H1 (cell line): ENCODE data around the gene TFDP1. TPM values are rescaled to one million over a fixed set of nuclear protein-coding genes. Genes with fewer than 3 reads are reported as not detected.

Source experiments
- CTCF ChIA-PET: fragments of 300-600 bp; sonication (Branson Sonifier 250); formaldehyde crosslinking; loops from one replicate; lab custom pipeline; 2021; ENCODE audit not compliant: partially characterized antibody; lab: Charles Lee
- POLR2A ChIA-PET: fragments of 300-600 bp; sonication (Branson Sonifier 250); formaldehyde crosslinking; loops from one replicate; lab custom pipeline; 2021; ENCODE audit warnings: inconsistent platforms; ENCODE audit not compliant: partially characterized antibody; lab: Charles Lee
- DNase-seq, 2 experiments: peaks; one replicate each; pipeline versions ENCODE4 v3.0.0 to v3.0.0-alpha.2; 2010 to 2022; ENCODE audit warnings: low spot score in 2 of 2, low read depth in 1 of 2, mixed read lengths in 1 of 2
- FAIRE-seq: peaks from 2 replicates; lab custom pipeline; 2011; peaks lifted over from hg19 to GRCh38; lab: Jason Lieb, UNC
- H2AFZ ChIP-seq: 2 replicates; pipeline ENCODE4 v1.8.1; 2012; ENCODE audit warnings: low read length, inconsistent platforms
- H2AK5ac ChIP-seq: 2 replicates; pipeline ENCODE4 v1.6.1; 2013; ENCODE audit warnings: low read depth, low read length
- H2BK120ac ChIP-seq: replicated peaks from 2 replicates; pipeline ENCODE3; 2013; ENCODE audit warnings: low read depth, low read length, inconsistent platforms
- H2BK12ac ChIP-seq: 2 replicates; pipeline ENCODE4 v1.6.1; 2013; ENCODE audit warnings: low read depth, low read length
- H2BK15ac ChIP-seq: 2 replicates; pipeline ENCODE4 v1.6.1; 2013; ENCODE audit warnings: low read length
- H2BK20ac ChIP-seq: 2 replicates; pipeline ENCODE4 v1.6.1; 2013; ENCODE audit warnings: low read length
- H2BK5ac ChIP-seq: 2 replicates; pipeline ENCODE4 v1.6.1; 2013; ENCODE audit warnings: low read depth, low read length
- H3K14ac ChIP-seq: 2 replicates; pipeline ENCODE4 v1.6.1; 2013; ENCODE audit warnings: inconsistent platforms; ENCODE audit not compliant: insufficient read length
- H3K18ac ChIP-seq: 2 replicates; pipeline ENCODE4 v1.6.1; 2013; ENCODE audit warnings: low read length; ENCODE audit errors: extremely low read depth
- H3K23ac ChIP-seq: 2 replicates; pipeline ENCODE4 v1.6.1; 2013; ENCODE audit warnings: inconsistent platforms; ENCODE audit not compliant: insufficient read length
- H3K23me2 ChIP-seq: 2 replicates; pipeline ENCODE4 v1.6.1; 2013; ENCODE audit warnings: low read depth, low read length
- H3K27ac ChIP-seq: 2 replicates; pipeline ENCODE4 v1.6.1; 2011; ENCODE audit warnings: low read depth, low read length, inconsistent platforms
- H3K27me3 ChIP-seq, 4 experiments: replicated peaks in 1 of 4; 1 replicate in 1 of 4; 2 replicates in 3 of 4; pipeline versions ENCODE4 v1.6.1 to v1.8.1; 2011 to 2013; ENCODE audit warnings: low read length in 3 of 4, mild to moderate bottlenecking in 3 of 4, inconsistent platforms in 2 of 4, mixed read lengths in 2 of 4, moderate library complexity in 1 of 4; ENCODE audit not compliant: control insufficient read depth in 3 of 4, insufficient read depth in 3 of 4; ENCODE audit errors: extremely low read depth in 1 of 4
- H3K36me3 ChIP-seq, 4 experiments: 2 replicates each; pipeline versions ENCODE4 v1.6.1 to v1.8.1; 2011 to 2013; ENCODE audit warnings: mild to moderate bottlenecking in 4 of 4, low read length in 3 of 4, moderate library complexity in 2 of 4, control low read depth in 1 of 4, inconsistent platforms in 1 of 4; ENCODE audit not compliant: insufficient read depth in 4 of 4, control insufficient read depth in 2 of 4
- H3K4ac ChIP-seq: replicated peaks from 2 replicates; pipeline ENCODE3; 2013; ENCODE audit warnings: low read length, low read depth, mixed read lengths, inconsistent platforms; ENCODE audit not compliant: insufficient read length
- H3K4me1 ChIP-seq, 4 experiments: replicated peaks in 1 of 4; 1 replicate in 1 of 4; 2 replicates in 3 of 4; pipeline versions ENCODE4 v1.6.1 to v1.8.1; 2011 to 2013; ENCODE audit warnings: low read length in 3 of 4, inconsistent platforms in 2 of 4, mixed read lengths in 1 of 4; ENCODE audit not compliant: insufficient read depth in 4 of 4, control insufficient read depth in 3 of 4
- H3K4me2 ChIP-seq, 2 experiments: 2 replicates each; pipeline versions ENCODE4 v1.6.1 to v1.8.1; 2011 to 2013; ENCODE audit warnings: low read depth in 2 of 2, low read length in 2 of 2, control low read depth in 1 of 2, inconsistent platforms in 1 of 2, mild to moderate bottlenecking in 1 of 2; ENCODE audit not compliant: insufficient read depth in 1 of 2
- H3K4me3 ChIP-seq, 4 experiments: fragments of 200-600, 300-600 bp in 1 of 4; sonication (generic), shearing (Covaris generic), sonication (Bioruptor Twin) in 1 of 4; 2 replicates each; pipeline versions ENCODE4 v1.5.1 to v1.8.1; 2011 to 2016; ENCODE audit warnings: low read length in 4 of 4, low read depth in 3 of 4, control low read depth in 2 of 4, inconsistent platforms in 2 of 4, mild to moderate bottlenecking in 2 of 4, mixed read lengths in 1 of 4, moderate library complexity in 1 of 4; ENCODE audit not compliant: insufficient read depth in 2 of 4; ENCODE audit errors: extremely low read depth in 1 of 4
- H3K56ac ChIP-seq: replicated peaks from 2 replicates; pipeline ENCODE3; 2013; ENCODE audit warnings: low read depth, mild to moderate bottlenecking, mixed read lengths, low read length, inconsistent platforms; ENCODE audit not compliant: insufficient read length
- H3K79me1 ChIP-seq: 2 replicates; pipeline ENCODE4 v1.6.1; 2013; ENCODE audit warnings: low read depth, low read length, control low read depth
- H3K79me2 ChIP-seq, 2 experiments: 2 replicates each; pipeline versions ENCODE4 v1.6.1 to v1.8.1; 2012 to 2013; ENCODE audit warnings: low read length in 2 of 2, mild to moderate bottlenecking in 2 of 2, inconsistent platforms in 1 of 2; ENCODE audit not compliant: insufficient read depth in 2 of 2, control insufficient read depth in 1 of 2
- H3K9ac ChIP-seq, 4 experiments: replicated peaks in 1 of 4; 1 replicate in 1 of 4; 2 replicates in 3 of 4; pipeline versions ENCODE4 v1.6.1 to v1.8.1; 2011 to 2013; ENCODE audit warnings: low read depth in 3 of 4, low read length in 3 of 4, control low read depth in 2 of 4, mild to moderate bottlenecking in 2 of 4, moderate library complexity in 2 of 4, inconsistent platforms in 1 of 4; ENCODE audit errors: extremely low read depth in 1 of 4
- H3K9me3 ChIP-seq, 2 experiments: 2 replicates each; pipeline versions ENCODE4 v1.6.1 to v1.8.1; 2012 to 2013; ENCODE audit warnings: mild to moderate bottlenecking in 2 of 2, moderate library complexity in 2 of 2, control low read depth in 1 of 2, inconsistent platforms in 1 of 2, low read depth in 1 of 2, low read length in 1 of 2, mixed read lengths in 1 of 2; ENCODE audit not compliant: insufficient read depth in 2 of 2
- H4K20me1 ChIP-seq, 2 experiments: replicated peaks in 1 of 2; 2 replicates each; pipeline versions ENCODE3 to v1.8.1; 2011 to 2013; ENCODE audit warnings: inconsistent platforms in 2 of 2, low read length in 2 of 2, mild to moderate bottlenecking in 1 of 2; ENCODE audit not compliant: insufficient read depth in 2 of 2, control insufficient read depth in 1 of 2
- H4K5ac ChIP-seq: 2 replicates; pipeline ENCODE4 v1.6.1; 2013; ENCODE audit warnings: low read length, low read depth, mixed read lengths, inconsistent platforms; ENCODE audit not compliant: insufficient read length
- H4K8ac ChIP-seq: 2 replicates; pipeline ENCODE4 v1.8.0; 2013; ENCODE audit warnings: mild to moderate bottlenecking, moderate library complexity, low read length, inconsistent platforms; ENCODE audit not compliant: insufficient read depth; ENCODE audit errors: extremely low read depth
- H4K91ac ChIP-seq: replicated peaks from 2 replicates; pipeline ENCODE3; 2013; ENCODE audit warnings: low read length, mixed read lengths, inconsistent platforms; ENCODE audit not compliant: insufficient read length
- CBX5 ChIP-seq: fragments of 300-800, 300-1000 bp; sonication (generic); IDR thresholded peaks from 2 replicates; pipeline ENCODE4 v1.7.1; 2016; ENCODE audit warnings: antibody characterized with exemption, low read length, low read depth
- EZH2 ChIP-seq: fragments of 200-600 bp; sonication (generic); IDR thresholded peaks from 2 replicates; pipeline ENCODE4 v1.7.1; 2012; ENCODE audit warnings: low read depth, mild to moderate bottlenecking, moderate library complexity, low read length, inconsistent platforms; ENCODE audit not compliant: severe bottlenecking
- KDM1A ChIP-seq: fragments of 200-600, 300-600 bp; sonication (generic); IDR thresholded peaks from 2 replicates; pipeline ENCODE4 v1.7.1; 2016; ENCODE audit warnings: mild to moderate bottlenecking, low read length, borderline replicate concordance
- PHF8 ChIP-seq: fragments of 200-600 bp; sonication (generic); conservative IDR thresholded peaks from 2 replicates; pipeline ENCODE4 v1.7.1; 2012; ENCODE audit warnings: low read depth, mild to moderate bottlenecking, inconsistent platforms, low read length, moderate library complexity
- RXRA ChIP-seq: IDR thresholded peaks from 2 replicates; pipeline ENCODE4 v1.6.1; 2011; ENCODE audit warnings: low read depth, mild to moderate bottlenecking, low read length, moderate library complexity; ENCODE audit not compliant: insufficient read depth
- WGBS, 2 experiments: shearing (Covaris generic) in 1 of 2; methylation state at CpG; one replicate each; pipeline versions ENCODE4 v1.1.6 to v1.1.7; 2013 to 2015; ENCODE audit warnings: low lambda C conversion rate in 2 of 2, mixed read lengths in 2 of 2, inconsistent platforms in 1 of 2, low coverage in 1 of 2, missing lambda C conversion rate in 1 of 2; ENCODE audit not compliant: insufficient replicate concordance in 2 of 2, insufficient coverage in 1 of 2, insufficient read length in 1 of 2; ENCODE audit errors: extremely low coverage in 1 of 2, missing lambda C conversion rate in 1 of 2; 5-methylcytosine and 5-hydroxymethylcytosine counted together
- polyA plus RNA-seq, 7 experiments: library from polyadenylated mRNA; depleted of rRNA in 3 of 7; stranded (reverse) in 5 of 7; unstranded in 2 of 7; fragments of >200 nt in 5 of 7; fragments of 200-250 nt in 2 of 7; gene quantifications; 1 replicate in 5 of 7; 2 replicates in 1 of 7; 4 replicates in 1 of 7; pipeline versions ENCODE4 v1.2.1 to v1.2.3, GENCODE V29; 2011 to 2013; ENCODE audit warnings: missing spikeins in 2 of 7, mixed read lengths in 2 of 7
- total RNA-seq: library from RNA; stranded (reverse); fragmentation: NEBNext Ultra II Directional; extraction: Animal tissue kit (Norgen Biotek cat#: 25700); gene quantifications from 2 replicates; pipeline ENCODE4 v1.2.1, GENCODE V29; 2021
- TF ChIP-seq, protein P1 (sequence below): IDR thresholded peaks from 2 replicates; pipeline ENCODE4 v1.6.1; 2012; ENCODE audit warnings: low read length, inconsistent platforms
- TF ChIP-seq, protein P2 (sequence below): IDR thresholded peaks from 2 replicates; pipeline ENCODE4 v1.6.1; 2012; ENCODE audit warnings: inconsistent platforms

TFDP1 gene
- total and polyA plus RNA-seq, 2 of the 8 experiments (the other 6 are each of a cell fraction or from before 2014, with no cell fraction given), result 43.6 to 81.9 TPM

DNA sequence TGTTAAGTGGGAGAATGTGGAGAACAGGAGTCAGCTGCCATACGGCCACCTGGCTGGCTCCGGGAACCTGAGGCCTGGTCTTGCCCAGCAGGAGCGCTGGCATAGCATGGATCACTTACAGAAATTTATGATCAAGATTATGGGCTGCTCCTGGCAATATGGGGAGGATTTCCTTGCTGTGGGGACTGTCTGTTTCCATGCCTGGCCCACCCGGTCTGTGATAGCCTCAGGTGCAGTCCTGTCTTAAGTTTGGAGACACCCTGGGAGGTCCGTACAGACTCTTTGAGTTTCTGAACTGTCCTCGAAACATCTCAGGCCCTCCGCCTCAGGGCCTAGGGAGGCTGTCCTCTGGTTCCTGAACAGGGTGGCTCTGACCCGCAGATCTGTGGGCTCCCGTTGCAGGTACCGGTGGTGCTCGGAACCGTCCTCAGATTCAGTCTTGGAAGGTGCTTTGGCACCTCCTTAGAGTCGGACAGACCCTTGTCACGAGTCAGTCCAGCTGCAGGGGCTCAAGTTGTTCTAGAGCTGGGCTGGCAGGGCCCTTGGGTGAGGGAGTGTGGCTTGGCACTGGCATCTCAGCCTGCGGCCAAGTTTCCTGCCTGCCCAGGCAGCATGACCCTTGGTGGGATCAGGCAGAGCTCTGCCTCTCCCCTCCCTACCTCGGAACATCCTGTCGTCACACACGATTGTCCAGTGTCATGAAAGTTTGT, 4.9 kb downstream of the TFDP1 start:
- Histone ChIP-seq H3K14ac (no peak overlapping the region), H3K79me2 (peaks cover 27 to 76% of the 10 kb centered on the region in 2 experiments), H4K8ac (peak overlapping the region; percentile 43; the same call in 1 of the 2 replicates), H3K9me3 (no peaks in the 10 kb centered on the region; a peak in 1 of 4 replicates), H2BK5ac (no peak overlapping the region), H2BK20ac (no peak overlapping the region), H2BK120ac (no peak overlapping the region), H2BK12ac (no peak overlapping the region), H4K91ac (no peak overlapping the region), H3K79me1 (peaks cover 31% of the 10 kb centered on the region), H2BK15ac (no peak overlapping the region), H3K4ac (no peak overlapping the region), H3K23me2 (peaks cover 9% of the 10 kb centered on the region), H3K4me1 (peaks cover 0 to 3% (median 1%) of the 10 kb centered on the region in 4 experiments; a peak in 1 of 7 replicates), H2AK5ac (no peak overlapping the region), H3K18ac (no peak overlapping the region), H3K27ac (no peak overlapping the region), H3K4me3 (no peak overlapping the region), H3K27me3 (no peaks in the 10 kb centered on the region), H3K56ac (no peak overlapping the region), H4K5ac (no peak overlapping the region), H3K23ac (no peak overlapping the region), H4K20me1 (peaks cover 14 to 27% of the 10 kb centered on the region in 2 experiments), H3K9ac (0 out of 7 replicates have a peak overlapping the region, but pooled peaks of 1 of the 4 experiments have one; percentile 13), H3K36me3 (peaks cover 4 to 26% (median 7%) of the 10 kb centered on the region in 4 experiments; a peak in 5 of 8 replicates), H3K4me2 (no peak overlapping the region), H2AFZ (no peak overlapping the region)
- no peak for TF ChIP-seq KDM1A
- TF ChIP-seq, protein P1, sequence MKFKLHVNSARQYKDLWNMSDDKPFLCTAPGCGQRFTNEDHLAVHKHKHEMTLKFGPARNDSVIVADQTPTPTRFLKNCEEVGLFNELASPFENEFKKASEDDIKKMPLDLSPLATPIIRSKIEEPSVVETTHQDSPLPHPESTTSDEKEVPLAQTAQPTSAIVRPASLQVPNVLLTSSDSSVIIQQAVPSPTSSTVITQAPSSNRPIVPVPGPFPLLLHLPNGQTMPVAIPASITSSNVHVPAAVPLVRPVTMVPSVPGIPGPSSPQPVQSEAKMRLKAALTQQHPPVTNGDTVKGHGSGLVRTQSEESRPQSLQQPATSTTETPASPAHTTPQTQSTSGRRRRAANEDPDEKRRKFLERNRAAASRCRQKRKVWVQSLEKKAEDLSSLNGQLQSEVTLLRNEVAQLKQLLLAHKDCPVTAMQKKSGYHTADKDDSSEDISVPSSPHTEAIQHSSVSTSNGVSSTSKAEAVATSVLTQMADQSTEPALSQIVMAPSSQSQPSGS, result no peak
- TF ChIP-seq, protein P2, sequence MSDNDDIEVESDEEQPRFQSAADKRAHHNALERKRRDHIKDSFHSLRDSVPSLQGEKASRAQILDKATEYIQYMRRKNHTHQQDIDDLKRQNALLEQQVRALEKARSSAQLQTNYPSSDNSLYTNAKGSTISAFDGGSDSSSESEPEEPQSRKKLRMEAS, result no peak
- TF ChIP-seq CBX5, result no peak
- TF ChIP-seq EZH2, result no peak
- no peak for TF ChIP-seq PHF8
- no peak for TF ChIP-seq RXRA
- FAIRE-seq (no peak), DNase-seq (peak in 1 of 2 experiments; percentile 33)
- POLR2A ChIA-PET, result interaction anchor here (1.0 kb wide), 1 partner anchor 22 kb away, joined by 3 read pairs; no protein-coding TSS in a partner anchor
- WGBS, 2 experiments, result 90% methylated on average over 18 of the region's 18 CpGs; no CpG with 5 or more reads in 1 of the 2 experiments
- CTCF ChIA-PET, result no interaction called here
